GM18861 (cell line): ENCODE measurements around the gene NPTX1.

ENCODE experiments used
- ATAC-seq: cut with Tn5 transposase; IDR thresholded peaks from one replicate; pipeline ENCODE4 v1.9.1; 2021; ENCODE audit not compliant: unreplicated experiment

The NPTX1 gene

GRCh38 chr17:80503921-80504320 is 27.5 kb upstream of the NPTX1 start:
- ATAC-seq = no peak

GRCh38 chr17:80503031-80503430 is 26.6 kb upstream of the NPTX1 start:
- ATAC-seq = no peak

- ATAC-seq = no peak
Observed at GRCh38 chr17:80502578-80502877, 26.1 kb upstream of the NPTX1 start.

GRCh38 chr17:80501741-80502577 is 25.6 kb upstream of the NPTX1 start:
- no peak for ATAC-seq

GRCh38 chr17:80499961-80500665 is 23.7 kb upstream of the NPTX1 start:
- no peak for ATAC-seq

GRCh38 chr17:80499560-80499959 is 23.2 kb upstream of the NPTX1 start:
- ATAC-seq = no peak

GRCh38 chr17:80498920-80499410 is 22.6 kb upstream of the NPTX1 start:
- ATAC-seq = no peak

GRCh38 chr17:80498242-80498919 is 22.0 kb upstream of the NPTX1 start:
- ATAC-seq = no peak

GRCh38 chr17:80497726-80498241 is 21.4 kb upstream of the NPTX1 start:
- no peak for ATAC-seq

- no peak for ATAC-seq
Observed at GRCh38 chr17:80494547-80494946, 18.1 kb upstream of the NPTX1 start.

- no peak for ATAC-seq
Observed at GRCh38 chr17:80492343-80493136, 16.1 kb upstream of the NPTX1 start.

- ATAC-seq = no peak
Observed at GRCh38 chr17:80491478-80492342, 15.3 kb upstream of the NPTX1 start.

GRCh38 chr17:80487511-80487910 is 11.1 kb upstream of the NPTX1 start:
- ATAC-seq = no peak

GRCh38 chr17:80486692-80487091 is 10.3 kb upstream of the NPTX1 start:
- no peak for ATAC-seq

- ATAC-seq = no peak
Observed at GRCh38 chr17:80485846-80486245, 9.4 kb upstream of the NPTX1 start.

- ATAC-seq = no peak
Observed at GRCh38 chr17:80482555-80483308, 6.3 kb upstream of the NPTX1 start.

GRCh38 chr17:80482058-80482318 is 5.6 kb upstream of the NPTX1 start:
- ATAC-seq = no peak

GRCh38 chr17:80481284-80482057 is 5.1 kb upstream of the NPTX1 start:
- no peak for ATAC-seq

GRCh38 chr17:80480248-80480647 is 3.8 kb upstream of the NPTX1 start:
- ATAC-seq = no peak
